ENCODE data around the gene TMEM154.

The TMEM154 gene

GRCh38 chr4:152679414-152680281 lies at the start of gene TMEM154:
Gene TMEM154 (minus strand): TSS chr4:152679997. CDS start chr4:152679933, 64 bp downstream.
- DNase-seq: peak; percentile 38

GRCh38 chr4:152729466-152729865 lies 49.7 kb upstream of the TMEM154 start:
- DNase-seq: no peak

- DNase-seq: no peak
Measured at GRCh38 chr4:152728343-152728742, 48.5 kb upstream of the TMEM154 start.

- DNase-seq: no peak
Measured at GRCh38 chr4:152727784-152728183, 48.0 kb upstream of the TMEM154 start.

GRCh38 chr4:152724494-152724893 lies 44.7 kb upstream of the TMEM154 start:
- DNase-seq: no peak

- DNase-seq: no peak
Measured at GRCh38 chr4:152723236-152723635, 43.4 kb upstream of the TMEM154 start.

GRCh38 chr4:152719801-152720556 lies 40.2 kb upstream of the TMEM154 start:
- no peak for DNase-seq

GRCh38 chr4:152719291-152719690 lies 39.5 kb upstream of the TMEM154 start:
- no peak for DNase-seq

GRCh38 chr4:152715076-152715475 lies 35.3 kb upstream of the TMEM154 start:
- no peak for DNase-seq

- DNase-seq: no peak
Measured at GRCh38 chr4:152713951-152714705, 34.3 kb upstream of the TMEM154 start.

- DNase-seq: no peak
Measured at GRCh38 chr4:152709675-152710438, 30.1 kb upstream of the TMEM154 start.

- no peak for DNase-seq
Measured at GRCh38 chr4:152708796-152709195, 29.0 kb upstream of the TMEM154 start.

- no peak for DNase-seq
Measured at GRCh38 chr4:152708361-152708760, 28.6 kb upstream of the TMEM154 start.

GRCh38 chr4:152707632-152708031 lies 27.8 kb upstream of the TMEM154 start:
- DNase-seq: no peak

GRCh38 chr4:152705903-152706302 lies 26.1 kb upstream of the TMEM154 start:
- no peak for DNase-seq

- DNase-seq: no peak
Measured at GRCh38 chr4:152704788-152705187, 25.0 kb upstream of the TMEM154 start.

GRCh38 chr4:152700151-152700550 lies 20.4 kb upstream of the TMEM154 start:
- no peak for DNase-seq

- no peak for DNase-seq
Measured at GRCh38 chr4:152699313-152699712, 19.5 kb upstream of the TMEM154 start.

- DNase-seq: no peak
Measured at GRCh38 chr4:152698089-152698499, 18.3 kb upstream of the TMEM154 start.

GRCh38 chr4:152697284-152698088 lies 17.7 kb upstream of the TMEM154 start:
- DNase-seq: no peak

- peak; percentile 9 for DNase-seq
Measured at GRCh38 chr4:152696764-152697261, 17.0 kb upstream of the TMEM154 start.
